Esophagus (tissue), 2 donors: ENCODE measurements around the gene JAML. TPM values are rescaled to one million over a fixed set of nuclear protein-coding genes. Genes with fewer than 3 reads are reported as not detected.
A peak's percentile ranks its signal among the peaks of the same experiment; 100 is the strongest.

ENCODE experiments used
- H3K27ac ChIP-seq, 2 donors: one replicate each; pipeline ENCODE4 v1.5.1; 2013; ENCODE audit warnings: low read depth in 2 of 2, mild to moderate bottlenecking in 2 of 2, inconsistent platforms in 1 of 2, low read length in 1 of 2, moderate library complexity in 1 of 2
- H3K27me3 ChIP-seq, 2 donors: one replicate each; pipeline ENCODE4 v1.6.1; 2013; ENCODE audit warnings: low read length in 2 of 2, control low read depth in 1 of 2, mild to moderate bottlenecking in 1 of 2; ENCODE audit not compliant: insufficient read depth in 2 of 2, control insufficient read depth in 1 of 2
- H3K36me3 ChIP-seq, 2 donors: one replicate each; pipeline ENCODE4 v1.6.1; 2013; ENCODE audit warnings: low read length in 1 of 2; ENCODE audit not compliant: control insufficient read depth in 2 of 2, insufficient read depth in 2 of 2
- H3K4me1 ChIP-seq, 2 donors: one replicate each; pipeline ENCODE4 v1.6.1; 2013; ENCODE audit warnings: low read length in 1 of 2; ENCODE audit not compliant: control insufficient read depth in 2 of 2, insufficient read depth in 2 of 2
- H3K4me3 ChIP-seq, 2 donors: one replicate each; pipeline ENCODE4 v1.5.1; 2013; ENCODE audit warnings: low read length in 2 of 2, mild to moderate bottlenecking in 2 of 2, low read depth in 1 of 2, moderate library complexity in 1 of 2
- H3K9me3 ChIP-seq, 2 donors: one replicate each; pipeline ENCODE4 v1.6.1; 2013; ENCODE audit warnings: mild to moderate bottlenecking in 2 of 2, low read depth in 1 of 2, low read length in 1 of 2, moderate library complexity in 1 of 2; ENCODE audit not compliant: control insufficient read depth in 2 of 2, insufficient read depth in 1 of 2
- WGBS, 2 donors: extraction: QIAGEN DNeasy Blood & Tissue Kit; methylation state at CpG; one replicate each; pipeline ENCODE4 v1.1.7; 2013; 5-methylcytosine and 5-hydroxymethylcytosine counted together
- polyA plus RNA-seq, 2 donors: library from polyadenylated mRNA; stranded (reverse); fragments of 200-250 nt; gene quantifications; one replicate each; pipeline ENCODE4 v1.2.3, GENCODE V29; 2013
- donor health status: healthy with polysubstance abuse.
- donor health status: Bipolar disorder and iron deficiency.

The JAML gene
- polyA plus RNA-seq, 2 donors = 6.1 to 7.0 TPM

- Histone ChIP-seq H3K4me1 (no peaks in the 10 kb centered on the region), H3K9me3 (no peaks in the 10 kb centered on the region), H3K4me3 (no peak overlapping the region), H3K36me3 (no peaks in the 10 kb centered on the region), H3K27me3 (no peaks in the 10 kb centered on the region), H3K27ac (no peak overlapping the region)
- WGBS, 2 donors = 71 to 78% methylated on average over 2 of the region's 2 CpGs
Observed at GRCh38 chr11:118212781-118213191, 12.0 kb downstream of the JAML start.

GRCh38 chr11:118212131-118212725 lies 12.6 kb downstream of the JAML start:
- no peaks in the 10 kb centered on the region for H3K36me3 ChIP-seq
- H3K27ac ChIP-seq = no peak overlapping the region
- H3K9me3 ChIP-seq = no peaks in the 10 kb centered on the region
- no peak overlapping the region for H3K4me3 ChIP-seq
- no peaks in the 10 kb centered on the region for H3K27me3 ChIP-seq
- 79 to 84% methylated on average over 7 of the region's 7 CpGs for WGBS, 2 donors
- H3K4me1 ChIP-seq = no peaks in the 10 kb centered on the region

GRCh38 chr11:118211006-118211405 lies 13.8 kb downstream of the JAML start:
- Histone ChIP-seq H3K4me3 (no peak overlapping the region), H3K9me3 (no peaks in the 10 kb centered on the region), H3K27me3 (no peaks in the 10 kb centered on the region), H3K27ac (no peak overlapping the region), H3K36me3 (no peaks in the 10 kb centered on the region), H3K4me1 (no peaks in the 10 kb centered on the region)
- WGBS, 2 donors = 50% methylated on average over 6 of the region's 6 CpGs

GRCh38 chr11:118210323-118210722 lies 14.5 kb downstream of the JAML start:
- H3K4me1 ChIP-seq = no peaks in the 10 kb centered on the region
- no peaks in the 10 kb centered on the region for H3K36me3 ChIP-seq
- 94% methylated on average over 7 of the region's 7 CpGs for WGBS, 2 donors
- H3K27me3 ChIP-seq = no peaks in the 10 kb centered on the region
- no peaks in the 10 kb centered on the region for H3K9me3 ChIP-seq
- H3K4me3 ChIP-seq = no peak overlapping the region
- no peak overlapping the region for H3K27ac ChIP-seq

GRCh38 chr11:118209033-118209432 lies 15.8 kb downstream of the JAML start:
- Histone ChIP-seq H3K4me3 (no peak overlapping the region), H3K4me1 (no peaks in the 10 kb centered on the region), H3K27me3 (no peaks in the 10 kb centered on the region), H3K9me3 (no peaks in the 10 kb centered on the region), H3K27ac (no peak overlapping the region), H3K36me3 (no peaks in the 10 kb centered on the region)
- 80 to 86% methylated on average over 3 of the region's 3 CpGs for WGBS, 2 donors

- no peak overlapping the region for H3K27ac ChIP-seq
- H3K27me3 ChIP-seq = no peaks in the 10 kb centered on the region
- H3K36me3 ChIP-seq = no peaks in the 10 kb centered on the region
- H3K4me3 ChIP-seq = no peak overlapping the region
- no peaks in the 10 kb centered on the region for H3K9me3 ChIP-seq
- 83 to 88% methylated on average over 2 of the region's 2 CpGs for WGBS, 2 donors
- no peaks in the 10 kb centered on the region for H3K4me1 ChIP-seq
Observed at GRCh38 chr11:118207079-118207478, 17.7 kb downstream of the JAML start.

GRCh38 chr11:118206391-118207031 lies 18.3 kb downstream of the JAML start:
- H3K9me3 ChIP-seq = no peaks in the 10 kb centered on the region
- 38% methylated on average over 1 of the region's 1 CpG for WGBS, 2 donors
- no peaks in the 10 kb centered on the region for H3K4me1 ChIP-seq
- no peaks in the 10 kb centered on the region for H3K27me3 ChIP-seq
- H3K27ac ChIP-seq = no peak overlapping the region
- H3K4me3 ChIP-seq = no peak overlapping the region
- H3K36me3 ChIP-seq = no peaks in the 10 kb centered on the region

GRCh38 chr11:118205606-118206378 lies 19.0 kb downstream of the JAML start:
- no peak overlapping the region for H3K4me3 ChIP-seq
- WGBS, 2 donors = 88 to 91% methylated on average over 9 of the region's 9 CpGs
- no peaks in the 10 kb centered on the region for H3K36me3 ChIP-seq
- H3K9me3 ChIP-seq = no peaks in the 10 kb centered on the region
- H3K27me3 ChIP-seq = no peaks in the 10 kb centered on the region
- H3K4me1 ChIP-seq = no peaks in the 10 kb centered on the region
- peak overlapping the region in 1 of 2 donors; percentile 43 for H3K27ac ChIP-seq

GRCh38 chr11:118202599-118203422 lies 22.0 kb downstream of the JAML start:
- 72 to 84% methylated on average over 7 of the region's 7 CpGs for WGBS, 2 donors
- no peaks in the 10 kb centered on the region for H3K27me3 ChIP-seq
- no peaks in the 10 kb centered on the region for H3K36me3 ChIP-seq
- no peaks in the 10 kb centered on the region for H3K9me3 ChIP-seq
- no peak overlapping the region for H3K27ac ChIP-seq
- H3K4me1 ChIP-seq = no peaks in the 10 kb centered on the region
- H3K4me3 ChIP-seq = no peak overlapping the region
